Left lung (tissue), 10 donors: Measurements from ENCODE around the gene MMD. TPM values are rescaled to one million over a fixed set of nuclear protein-coding genes. Genes with fewer than 3 reads are reported as not detected.
A peak's percentile ranks its signal among the peaks of the same experiment; 100 is the strongest.

Experiments used
- ATAC-seq: fragments of 200-7000 bp; cut with Tn5 transposase; one replicate; pipeline ENCODE4 v1.9.1; 2020; ENCODE audit warnings: moderate library complexity
- DNase-seq, 4 donors: peaks; one replicate each; pipeline ENCODE4 v3.0.0-alpha.2; 2013 to 2020
- H3K27ac ChIP-seq, 2 donors: fragments of 200-600 bp; sonication (generic) in 1 of 2; one replicate each; pipeline versions ENCODE4 v1.5.0 to v1.8.0; 2020 to 2021
- H3K27me3 ChIP-seq, 2 donors: fragments of 200-600 bp; sonication (generic) in 1 of 2; one replicate each; pipeline versions ENCODE4 v1.5.0 to v1.8.0; 2020 to 2021
- H3K36me3 ChIP-seq, 2 donors: fragments of 200-600 bp; sonication (generic) in 1 of 2; one replicate each; pipeline versions ENCODE4 v1.5.0 to v1.8.0; 2020 to 2021
- H3K4me1 ChIP-seq, 2 donors: fragments of 200-600 bp; one replicate each; pipeline ENCODE4 v1.8.0; 2021
- H3K4me3 ChIP-seq, 2 donors: fragments of 200-600 bp; sonication (generic) in 1 of 2; one replicate each; pipeline versions ENCODE4 v1.5.0 to v1.8.0; 2020 to 2021; ENCODE audit warnings: mild to moderate bottlenecking in 1 of 2
- H3K9me3 ChIP-seq, 2 donors: fragments of 200-600 bp; sonication (generic) in 1 of 2; one replicate each; pipeline versions ENCODE4 v1.5.0 to v1.8.0; 2020 to 2021
- CTCF ChIP-seq, 2 donors: fragments of 200-600 bp; sonication (generic) in 1 of 2; IDR thresholded peaks; one replicate each; pipeline versions ENCODE4 v1.5.0 to v1.8.0; 2021; ENCODE audit warnings: antibody characterized with exemption in 2 of 2
- intact Hi-C, 2 donors: fragments of 100-400 bp; cut with DNase I; formaldehyde crosslinking; loops; one replicate each; pipeline versions ENCODE4 v1.11.2 to v1.14.2; 2022
- polyA plus RNA-seq, 6 donors: library from polyadenylated mRNA; unstranded; fragments of 120-200 nt; gene quantifications; one replicate each; pipeline ENCODE4 v1.2.1, GENCODE V29; 2013; ENCODE audit not compliant: insufficient read length in 6 of 6
- total RNA-seq, 2 donors: library from RNA; stranded (reverse); fragmentation: NEBNext Ultra II Directional; extraction: Animal tissue kit (Norgen Biotek cat#: 25700); gene quantifications; one replicate each; pipeline ENCODE4 v1.2.1, GENCODE V29; 2021
- donor health status: DM: no; HTN: yes; CAD: no.
- donor health status: DM: no; HTN: no; CAD: no.

Gene MMD
- total and polyA plus RNA-seq, 8 donors: 19.0 to 29.7 (median 25.1) TPM

- no peak overlapping the region for H3K4me3 ChIP-seq
- no peak for DNase-seq
- no peaks in the 10 kb centered on the region for H3K27me3 ChIP-seq
- peak; percentile 52 for ATAC-seq
- H3K9me3 ChIP-seq: no peaks in the 10 kb centered on the region
- no peak for TF ChIP-seq CTCF (IDR thresholded peaks at IDR 0.05)
- H3K27ac ChIP-seq: peak overlapping the region in 1 of 2 donors; percentile 7
- H3K36me3 ChIP-seq: no peaks in the 10 kb centered on the region
- intact Hi-C loops: no loop called here
- peaks cover 0 to 6% of the 10 kb centered on the region in 2 donors for H3K4me1 ChIP-seq
Measured at GRCh38 chr17:55444471-55445441, 23.1 kb upstream of the MMD start.

GRCh38 chr17:55443904-55444303 is 22.3 kb upstream of the MMD start:
- Histone ChIP-seq H3K4me3 (no peak overlapping the region), H3K9me3 (no peaks in the 10 kb centered on the region), H3K27me3 (no peaks in the 10 kb centered on the region), H3K36me3 (no peaks in the 10 kb centered on the region), H3K4me1 (peaks cover 0 to 6% of the 10 kb centered on the region in 2 donors), H3K27ac (no peak overlapping the region)
- TF ChIP-seq CTCF (IDR thresholded peaks at IDR 0.05): no peak
- no peak for DNase-seq
- intact Hi-C loops: no loop called here
- no peak for ATAC-seq

GRCh38 chr17:55442953-55443683 is 21.5 kb upstream of the MMD start:
- Histone ChIP-seq H3K27ac (no peak overlapping the region), H3K4me1 (peaks cover 0 to 6% of the 10 kb centered on the region in 2 donors), H3K36me3 (no peaks in the 10 kb centered on the region), H3K27me3 (no peaks in the 10 kb centered on the region), H3K9me3 (no peaks in the 10 kb centered on the region), H3K4me3 (no peak overlapping the region)
- no peak for ATAC-seq
- no peak for TF ChIP-seq CTCF (IDR thresholded peaks at IDR 0.05)
- DNase-seq: no peak
- intact Hi-C loops: no loop called here

GRCh38 chr17:55442462-55442861 is 20.8 kb upstream of the MMD start:
- H3K27ac ChIP-seq: no peak overlapping the region

More at GRCh38 chr17:55442462-55442861, 20.8 kb upstream of the MMD start:
- H3K36me3 ChIP-seq: no peaks in the 10 kb centered on the region
- no peak for ATAC-seq
- no peaks in the 10 kb centered on the region for H3K9me3 ChIP-seq
- DNase-seq: no peak
- no peak overlapping the region for H3K4me3 ChIP-seq
- intact Hi-C loops: no loop called here
- H3K4me1 ChIP-seq: peaks cover 1 to 6% of the 10 kb centered on the region in 2 donors
- no peaks in the 10 kb centered on the region for H3K27me3 ChIP-seq
- TF ChIP-seq CTCF (IDR thresholded peaks at IDR 0.05): no peak
